Measurements from ENCODE around the gene PI4KA. TPM values are rescaled to one million over a fixed set of nuclear protein-coding genes. Genes with fewer than 3 reads are reported as not detected.

The PI4KA gene
- total and polyA plus RNA-seq, 2 of the 13 experiments (the other 11 are each of a cell fraction or from before 2014, with no cell fraction given) = 27.4 to 56.4 TPM

GRCh38 chr22:20863366-20863765 is 4.8 kb upstream of the PI4KA start (continued):
- TF ChIP-seq PATZ1 (CRISPR knock-in tag; IDR thresholded peaks at IDR 0.05) (no peak), PHF8 (CRISPR knock-in tag; IDR thresholded peaks at IDR 0.05) (no peak), TFE3 (CRISPR knock-in tag; IDR thresholded peaks at IDR 0.05) (no peak), ZBTB44 (CRISPR knock-in tag; IDR thresholded peaks at IDR 0.05) (no peak), ZBTB34 (CRISPR knock-in tag; IDR thresholded peaks at IDR 0.05) (no peak), ZNF12 (CRISPR knock-in tag; IDR thresholded peaks at IDR 0.05) (no peak)
- TF ChIP-seq, protein P1, sequence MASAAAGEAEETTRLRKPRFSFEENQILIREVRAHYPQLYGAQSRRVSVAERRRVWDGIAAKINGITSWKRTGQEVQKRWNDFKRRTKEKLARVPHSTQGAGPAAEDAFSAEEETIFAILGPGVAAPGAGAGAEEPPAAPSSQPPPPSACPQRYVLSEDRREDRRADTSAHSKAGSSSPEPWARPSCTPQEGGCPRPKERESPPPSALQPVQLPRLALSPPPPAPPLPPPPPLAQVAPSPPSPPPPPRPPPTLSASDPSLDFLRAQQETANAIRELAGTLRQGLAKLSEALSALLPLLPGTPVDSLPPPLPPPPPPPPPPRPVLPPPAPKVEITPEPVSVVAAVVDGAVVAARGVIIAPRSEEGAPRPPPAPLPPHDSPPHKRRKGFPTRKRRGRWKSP (CRISPR knock-in tag; IDR thresholded peaks at IDR 0.05) = no peak

Data from HepG2 (cell line).